ENCODE data around the gene C9orf50. TPM values are rescaled to one million over a fixed set of nuclear protein-coding genes. Genes with fewer than 3 reads are reported as not detected.

Gene C9orf50
- total and polyA plus RNA-seq, 2 donors (not counting 3 experiments of a cell fraction or from before 2014, with no cell fraction given) = not detected

DNA sequence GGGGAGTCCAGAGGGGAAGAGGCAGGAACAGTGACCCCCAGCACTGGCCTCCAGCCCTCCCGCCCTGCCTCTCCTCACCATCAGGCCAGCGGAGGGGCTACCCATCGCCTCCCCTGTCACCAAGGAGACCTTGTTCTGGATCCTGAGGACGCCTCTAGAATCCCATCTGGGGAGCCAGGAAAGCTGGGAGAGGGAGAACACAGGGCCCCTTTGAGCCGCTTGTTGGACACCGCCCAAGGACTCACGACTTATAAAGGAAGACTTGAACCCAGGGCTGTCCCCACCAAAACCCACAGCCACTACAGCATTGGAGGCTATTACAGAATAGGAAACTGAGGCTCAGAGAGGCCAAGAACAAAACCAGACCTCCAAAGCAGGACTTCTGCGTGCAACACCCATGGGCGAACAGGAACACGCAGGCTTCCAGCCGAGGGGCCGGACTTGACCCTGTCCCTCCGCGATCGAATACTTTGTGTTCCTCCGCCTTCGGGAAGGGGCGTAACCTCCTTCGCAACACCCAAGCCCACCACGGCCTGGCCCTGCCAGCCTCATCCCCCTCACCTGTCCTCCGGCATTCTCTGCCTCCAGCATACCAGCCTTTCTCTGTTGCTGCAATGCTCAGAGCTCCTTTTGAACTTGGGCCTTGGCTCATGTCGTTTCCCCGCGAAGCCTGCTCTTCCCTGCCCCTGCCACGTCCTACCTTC, 54.2 kb downstream of the C9orf50 start:
- Histone ChIP-seq H3K36me3 (ENCODE audit: control insufficient read depth in 2 of 2, extremely low read depth in 1 of 2, insufficient read depth in 2 of 2, low read length in 2 of 2) (no peaks in the 10 kb centered on the region), H3K79me2 (ENCODE audit: control insufficient read depth, insufficient read depth, low read length) (no peaks in the 10 kb centered on the region), H3K27ac (ENCODE audit: insufficient read depth, low read depth, low read length) (no peak overlapping the region), H3K4me3 (replicated peaks in 1 of 3; ENCODE audit: insufficient read depth in 1 of 3, low read depth in 1 of 3, low read length in 3 of 3) (no peak overlapping the region), H3K9ac (replicated peaks; ENCODE audit: extremely low read depth, insufficient read depth, low read length) (no peak overlapping the region), H3K4me2 (ENCODE audit: insufficient read depth, low read length) (no peak overlapping the region), H3K27me3 (ENCODE audit: control insufficient read depth in 2 of 2, insufficient read depth in 2 of 2, low read length in 2 of 2) (no peaks in the 10 kb centered on the region), H3K9me3 (replicated peaks; ENCODE audit: control insufficient read depth, insufficient read depth, low read length) (no peaks in the 10 kb centered on the region), H3K9me1 (replicated peaks; ENCODE audit: control insufficient read depth, extremely low read depth, insufficient read depth, low read length) (no peaks in the 10 kb centered on the region), H4K20me1 (replicated peaks; ENCODE audit: control insufficient read depth, extremely low read depth, insufficient read depth, low read length) (no peaks in the 10 kb centered on the region), H3K4me1 (ENCODE audit: control insufficient read depth, extremely low read depth, insufficient read depth, low read length) (peaks cover 2% of the 10 kb centered on the region), H2AFZ (ENCODE audit: low read depth, low read length) (no peak overlapping the region)
- dilution Hi-C loops (cut with MboI; ENCODE audit: extremely low pct_ligation_motif_present, low sequenced_read_pairs) (no loop called here), intact Hi-C loops (cut with micrococcal nuclease) (loop anchor here (5.0 kb wide), 1 partner anchor 529 kb away; the partner anchor contains the start of gene MIGA2)
- POLR2A ChIA-PET = no interaction called here
- BruUV-seq (replicated peaks) = no TSS peak
- CTCF ChIA-PET = interaction anchor here (1.0 kb wide), 1 partner anchor 13 kb away, joined by 3 read pairs; no protein-coding TSS in a partner anchor
- DNase-seq (ENCODE audit: low read depth, low spot score) (no peak), FAIRE-seq (no peak)
- TF ChIP-seq FOS (IDR thresholded peaks at IDR 0.05; ENCODE audit: borderline replicate concordance, insufficient read depth, low read length) (no peak), JUN (IDR thresholded peaks at IDR 0.05; ENCODE audit: borderline replicate concordance, insufficient read depth, insufficient read length, low read depth) (no peak), GATA2 (IDR thresholded peaks at IDR 0.05; ENCODE audit: insufficient read depth, insufficient read length, low read depth, low read length) (no peak), POLR2AphosphoS5 (IDR thresholded peaks at IDR 0.05; ENCODE audit: insufficient read depth, low read depth, low read length) (no peak), POLR2A (IDR thresholded peaks at IDR 0.05; ENCODE audit: low read depth, low read length) (no peak), MYC (IDR thresholded peaks at IDR 0.05; ENCODE audit: low read depth, low read length) (no peak), EZH2 (IDR thresholded peaks at IDR 0.05; ENCODE audit: borderline replicate concordance, low read depth, low read length, severe bottlenecking) (no peak)
- TF ChIP-seq, protein P1, sequence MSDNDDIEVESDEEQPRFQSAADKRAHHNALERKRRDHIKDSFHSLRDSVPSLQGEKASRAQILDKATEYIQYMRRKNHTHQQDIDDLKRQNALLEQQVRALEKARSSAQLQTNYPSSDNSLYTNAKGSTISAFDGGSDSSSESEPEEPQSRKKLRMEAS (IDR thresholded peaks at IDR 0.05; ENCODE audit: insufficient read depth, insufficient read length) = no peak
- TF ChIP-seq, protein P2, sequence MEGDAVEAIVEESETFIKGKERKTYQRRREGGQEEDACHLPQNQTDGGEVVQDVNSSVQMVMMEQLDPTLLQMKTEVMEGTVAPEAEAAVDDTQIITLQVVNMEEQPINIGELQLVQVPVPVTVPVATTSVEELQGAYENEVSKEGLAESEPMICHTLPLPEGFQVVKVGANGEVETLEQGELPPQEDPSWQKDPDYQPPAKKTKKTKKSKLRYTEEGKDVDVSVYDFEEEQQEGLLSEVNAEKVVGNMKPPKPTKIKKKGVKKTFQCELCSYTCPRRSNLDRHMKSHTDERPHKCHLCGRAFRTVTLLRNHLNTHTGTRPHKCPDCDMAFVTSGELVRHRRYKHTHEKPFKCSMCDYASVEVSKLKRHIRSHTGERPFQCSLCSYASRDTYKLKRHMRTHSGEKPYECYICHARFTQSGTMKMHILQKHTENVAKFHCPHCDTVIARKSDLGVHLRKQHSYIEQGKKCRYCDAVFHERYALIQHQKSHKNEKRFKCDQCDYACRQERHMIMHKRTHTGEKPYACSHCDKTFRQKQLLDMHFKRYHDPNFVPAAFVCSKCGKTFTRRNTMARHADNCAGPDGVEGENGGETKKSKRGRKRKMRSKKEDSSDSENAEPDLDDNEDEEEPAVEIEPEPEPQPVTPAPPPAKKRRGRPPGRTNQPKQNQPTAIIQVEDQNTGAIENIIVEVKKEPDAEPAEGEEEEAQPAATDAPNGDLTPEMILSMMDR (IDR thresholded peaks at IDR 0.05; ENCODE audit: extremely low read depth in 1 of 2, insufficient read depth in 1 of 2, low read depth in 1 of 2, low read length in 2 of 2) = no peak
